GM19438 (cell line): ENCODE data around the gene PTPRE.
"Not testable (repeated sequence)": the region's sequence is repeated elsewhere in the genome, so short reads cannot be mapped to it uniquely, and the experiment has no call there.

Experiments
- ATAC-seq: cut with Tn5 transposase; IDR thresholded peaks from one replicate; pipeline ENCODE4 v1.9.1; 2021; ENCODE audit warnings: low read depth; ENCODE audit not compliant: unreplicated experiment

The PTPRE gene

DNA sequence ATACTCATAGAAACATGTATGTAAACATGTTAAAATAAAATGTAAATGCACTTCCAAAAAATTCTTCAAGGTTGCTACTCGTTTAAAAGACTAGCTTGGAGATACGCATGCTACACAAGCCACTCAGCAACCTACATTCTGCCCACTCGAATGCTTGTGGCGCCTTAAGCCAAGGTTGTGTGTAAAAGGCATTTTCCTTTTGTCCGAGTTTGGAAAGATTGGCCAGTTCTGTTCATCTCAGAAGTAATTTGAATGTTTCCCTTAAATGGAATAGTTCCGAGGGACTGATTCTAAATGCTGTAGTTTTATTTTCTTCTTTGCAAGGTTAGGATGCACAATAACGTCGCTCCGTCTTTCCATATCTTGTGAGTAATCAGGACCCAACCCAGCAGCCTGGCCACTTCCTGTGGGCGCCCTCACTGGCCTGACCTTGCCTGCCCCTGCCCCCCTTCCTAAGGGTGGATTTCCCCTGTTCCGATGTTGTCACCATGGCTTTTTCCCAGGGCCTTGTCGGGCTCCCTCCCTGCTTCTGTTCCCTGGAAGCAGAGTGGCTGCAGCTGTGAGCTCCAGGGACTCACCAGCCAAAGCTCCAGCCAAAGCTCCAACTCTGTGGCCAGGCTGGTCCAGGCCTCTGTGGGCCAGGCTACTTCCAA is 70.6 kb downstream of the PTPRE start:
- ATAC-seq, result no peak

DNA sequence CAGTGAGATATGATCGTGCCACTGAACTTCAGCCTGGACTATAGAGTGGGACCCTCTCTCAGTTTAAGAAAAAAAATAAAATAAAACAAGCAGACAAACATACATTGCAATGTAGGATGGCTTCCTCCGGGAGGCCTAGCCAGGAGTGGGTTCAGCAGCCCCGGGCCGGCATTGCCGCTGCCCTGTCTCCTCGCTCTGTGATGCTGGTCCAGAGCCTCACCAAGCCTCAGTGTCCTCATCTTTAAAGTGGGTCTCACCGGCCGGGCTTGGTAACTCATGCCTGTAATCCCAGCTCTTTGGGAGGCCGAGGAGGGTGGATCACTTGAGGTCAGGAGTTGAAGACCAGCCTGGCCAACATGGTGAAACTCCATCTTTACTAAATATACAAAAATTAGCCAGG is 71.6 kb downstream of the PTPRE start:
- ATAC-seq, result no peak

GRCh38 chr10:127979045-127979444 is 72.1 kb downstream of the PTPRE start:
- ATAC-seq, result no peak

DNA sequence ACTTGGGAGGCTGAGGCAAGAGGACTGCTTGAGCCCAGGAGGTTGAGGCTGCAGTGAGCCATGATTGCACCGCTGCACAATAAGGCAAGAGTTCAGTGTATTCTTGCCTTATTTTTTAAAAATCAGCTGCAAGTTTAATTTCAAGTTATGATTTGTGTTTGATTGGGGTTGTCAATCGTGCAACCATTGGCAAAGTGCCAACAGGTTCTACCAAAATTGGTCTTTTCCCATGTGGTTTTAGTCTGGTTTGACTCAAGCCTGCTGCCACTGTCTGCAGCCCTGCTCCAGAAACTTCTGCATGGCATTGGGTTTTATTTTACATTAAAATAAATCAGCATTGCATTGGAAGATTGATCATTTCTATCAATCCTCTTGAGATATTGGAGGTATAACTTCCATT is 72.7 kb downstream of the PTPRE start:
- ATAC-seq, result no peak

DNA sequence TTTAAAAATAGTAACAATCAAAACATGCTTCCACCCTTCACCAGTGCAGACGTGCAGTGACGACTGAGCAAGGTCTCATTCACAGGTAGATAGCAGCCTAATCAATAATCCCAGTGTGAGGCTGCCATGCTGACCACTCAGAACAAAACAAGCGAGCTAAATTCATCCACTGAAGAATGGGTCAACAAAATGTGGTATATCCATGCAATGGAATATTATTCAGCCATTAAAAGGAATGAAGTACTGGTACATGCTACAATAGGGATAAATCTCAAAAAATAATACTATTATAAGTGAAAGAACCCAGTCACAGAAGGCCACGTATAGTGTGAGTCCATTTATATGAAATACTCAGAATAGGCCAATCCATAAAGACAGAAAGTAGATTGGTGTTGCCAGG is 74.0 kb downstream of the PTPRE start:
- no peak for ATAC-seq

GRCh38 chr10:127982601-127983000 is 75.7 kb downstream of the PTPRE start:
- ATAC-seq, result no peak

GRCh38 chr10:127983344-127984100 is 76.6 kb downstream of the PTPRE start:
- ATAC-seq, result no peak

- no peak for ATAC-seq
These were observed 78.0 kb downstream of the PTPRE start for GRCh38 chr10:127984945-127985344.

DNA sequence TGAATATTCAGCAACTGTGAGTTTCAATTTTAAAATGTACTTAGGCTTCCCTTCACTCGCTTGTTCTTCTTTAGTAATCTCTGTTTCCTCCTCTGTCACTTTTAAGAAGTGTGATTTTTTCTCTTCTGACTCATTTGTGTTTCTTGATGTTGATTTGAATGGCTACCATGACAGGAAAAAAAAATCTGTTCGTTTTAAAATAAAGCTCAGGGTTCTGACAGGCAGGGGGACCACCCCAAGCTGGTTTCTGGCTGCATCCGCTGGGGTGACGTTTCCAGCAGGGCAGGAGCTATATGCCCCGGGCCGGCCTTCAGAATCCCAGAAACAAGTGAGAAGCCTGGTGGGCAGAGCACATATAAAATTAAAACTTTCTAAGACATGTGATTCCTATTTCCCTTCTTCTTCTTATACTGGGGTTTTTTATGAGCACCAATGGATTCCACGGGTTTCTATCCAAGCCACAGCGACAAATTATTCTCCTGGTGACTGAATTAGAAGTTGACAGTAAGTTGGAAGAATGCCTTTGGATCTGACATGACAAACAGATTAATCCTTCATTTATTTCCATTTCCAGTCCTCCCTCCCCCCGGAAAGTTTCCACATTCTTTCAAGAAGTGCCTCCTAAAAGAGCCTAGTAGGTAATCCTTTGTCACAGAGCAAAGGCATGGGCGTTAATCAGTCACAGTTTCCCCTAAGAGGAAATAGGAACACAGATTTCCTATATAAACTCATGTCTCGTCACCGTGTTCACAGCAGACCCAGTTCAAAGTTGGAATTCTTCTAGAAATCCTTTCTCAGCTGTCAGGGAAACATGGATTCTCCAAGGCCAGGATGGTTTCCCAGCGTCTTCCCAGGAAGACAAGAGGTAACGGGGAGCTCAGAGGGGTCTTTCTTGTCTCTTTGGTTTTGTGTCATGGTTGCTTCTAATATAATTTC is 79.9 kb downstream of the PTPRE start:
- no peak for ATAC-seq

- no peak for ATAC-seq
These were observed 80.8 kb downstream of the PTPRE start for GRCh38 chr10:127987467-127988380.

DNA sequence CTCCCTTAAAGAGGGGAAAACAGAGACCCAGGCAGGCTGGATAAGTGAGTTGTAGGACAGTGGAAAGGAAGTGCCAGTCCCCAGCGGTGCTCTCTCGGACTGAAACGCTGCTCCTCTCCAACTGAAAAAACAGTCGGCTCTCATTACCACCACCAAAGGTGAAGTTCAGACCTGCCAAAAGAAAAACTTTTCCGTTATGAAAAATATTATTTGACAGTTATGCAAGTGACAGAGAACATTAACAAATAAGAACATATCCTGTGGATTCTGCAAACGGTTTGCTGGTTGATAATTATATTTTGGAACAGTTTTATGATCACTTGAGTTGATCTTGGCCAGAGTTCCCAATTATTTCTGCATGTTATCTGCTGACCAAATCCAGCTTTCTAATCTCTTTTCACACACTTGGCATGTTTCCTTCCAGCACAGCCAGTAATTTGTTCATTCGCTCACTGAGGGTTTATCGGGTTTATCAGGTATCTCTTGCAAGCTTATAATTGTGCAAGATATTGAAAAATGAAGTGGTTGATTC is 82.6 kb downstream of the PTPRE start:
- ATAC-seq, result no peak

- not testable (repeated sequence) for ATAC-seq
These were observed 83.4 kb downstream of the PTPRE start for GRCh38 chr10:127990132-127990788.

- ATAC-seq, result no peak
These were observed 84.1 kb downstream of the PTPRE start for GRCh38 chr10:127990846-127991542.

DNA sequence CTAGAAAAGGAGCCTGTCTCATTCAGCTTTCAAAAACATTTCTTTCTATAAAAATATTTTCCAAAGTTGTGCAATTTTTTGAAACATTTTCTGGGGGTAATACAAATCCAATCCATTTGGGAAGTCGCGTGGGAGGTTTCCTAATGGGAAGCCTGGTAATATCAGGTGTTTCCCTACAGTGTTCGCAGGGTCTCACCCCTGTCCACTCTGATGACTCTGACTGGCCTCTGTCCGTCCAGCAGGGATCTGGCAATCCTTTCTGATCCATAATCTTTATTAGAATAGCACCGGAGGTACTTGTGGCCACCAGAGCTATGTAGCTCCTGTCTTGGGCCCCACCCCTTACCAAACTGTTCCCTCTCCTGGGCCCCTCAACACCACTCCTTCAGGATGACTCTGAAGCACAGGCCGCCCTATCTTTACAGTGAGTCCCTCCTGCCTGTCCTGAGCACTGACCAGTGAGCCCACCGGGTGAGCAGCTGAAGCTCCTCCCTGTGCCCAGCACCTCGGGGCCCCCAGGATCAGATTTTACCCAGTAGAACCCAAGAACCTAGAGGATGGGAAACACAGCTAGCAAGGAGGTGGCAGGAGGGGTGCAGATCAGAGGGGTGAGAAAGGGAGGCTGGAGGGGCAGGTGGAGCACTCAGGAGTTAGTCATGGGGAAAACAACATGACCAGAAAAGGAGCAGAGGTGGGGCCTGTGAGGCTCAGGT is 84.8 kb downstream of the PTPRE start:
- ATAC-seq, result no peak

DNA sequence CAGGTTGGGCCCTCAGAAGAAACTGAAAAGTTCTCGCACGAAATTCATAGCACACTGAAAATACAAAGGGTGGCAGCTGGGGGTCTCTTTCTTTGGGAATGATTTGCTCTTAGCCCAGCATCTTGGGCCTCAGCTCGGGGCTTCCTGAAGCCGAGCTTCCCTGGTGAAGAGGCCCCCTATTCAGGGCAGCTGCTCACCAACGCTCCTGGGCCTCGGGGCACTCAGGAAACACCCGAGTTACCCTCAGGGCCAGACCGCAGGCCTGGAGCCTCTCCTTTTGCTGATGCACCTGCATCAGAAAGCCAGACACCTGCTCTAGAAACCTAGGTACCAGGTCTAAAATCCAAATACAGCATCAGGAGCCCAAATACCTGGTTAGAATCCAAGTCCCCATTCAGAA is 85.5 kb downstream of the PTPRE start:
- no peak for ATAC-seq

- ATAC-seq, result no peak
These were observed 86.3 kb downstream of the PTPRE start for GRCh38 chr10:127993056-127993690.

GRCh38 chr10:127995939-127996338 is 89.0 kb downstream of the PTPRE start:
- no peak for ATAC-seq

DNA sequence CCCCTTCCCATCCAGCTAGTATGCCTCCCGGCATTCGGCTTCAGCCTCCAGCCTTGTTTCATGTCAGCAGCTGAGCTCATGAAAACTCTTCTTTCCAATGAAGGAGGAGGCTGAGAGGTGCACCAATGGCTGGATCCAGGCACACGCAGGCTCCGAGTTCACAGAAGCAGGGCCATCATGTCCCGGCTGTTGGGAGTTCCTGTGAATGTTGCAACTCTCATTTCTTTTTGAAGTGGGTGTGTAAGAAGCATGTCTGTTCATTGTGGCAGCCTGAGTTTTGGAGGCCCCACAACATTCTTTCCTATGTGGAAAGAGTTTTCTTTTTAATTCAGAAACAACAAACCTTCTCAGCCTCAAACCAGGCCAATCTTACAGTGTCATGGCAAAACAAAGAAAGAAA is 89.7 kb downstream of the PTPRE start:
- no peak for ATAC-seq
